DMS53 treated with DMSO at 0.1 percent for 48 hours (cell line): ENCODE data around the gene NDST3.

Experiments used
- DNase-seq: peaks from one replicate; lab custom pipeline; 2025; ENCODE audit not compliant: unreplicated experiment; lab: John Stamatoyannopoulos, UW

NDST3 gene

GRCh38 chr4:118034053-118034785 lies at the start of gene NDST3:
Gene NDST3, plus strand, starts transcription at chr4:118034486. Its CDS starts 19,425 bp downstream, at chr4:118053911.
- peak; percentile 82 for DNase-seq

GRCh38 chr4:117986321-117986720 lies 48.0 kb upstream of the NDST3 start:
- no peak for DNase-seq

- DNase-seq = no peak
Measured at GRCh38 chr4:117987464-117987863, 46.8 kb upstream of the NDST3 start.

GRCh38 chr4:117996891-117997290 lies 37.4 kb upstream of the NDST3 start:
- DNase-seq = no peak

GRCh38 chr4:118004088-118004487 lies 30.2 kb upstream of the NDST3 start:
- DNase-seq = no peak

GRCh38 chr4:118005883-118006282 lies 28.4 kb upstream of the NDST3 start:
- no peak for DNase-seq

GRCh38 chr4:118012142-118012541 lies 22.1 kb upstream of the NDST3 start:
- DNase-seq = no peak

- no peak for DNase-seq
Measured at GRCh38 chr4:118014831-118015230, 19.5 kb upstream of the NDST3 start.

GRCh38 chr4:118018381-118019145 lies 15.7 kb upstream of the NDST3 start:
- DNase-seq = no peak

GRCh38 chr4:118026806-118027205 lies 7.5 kb upstream of the NDST3 start:
- no peak for DNase-seq

GRCh38 chr4:118029224-118029623 lies 5.1 kb upstream of the NDST3 start:
- DNase-seq = no peak

- DNase-seq = peak; percentile 17
Measured at GRCh38 chr4:118032691-118033090, 1.6 kb upstream of the NDST3 start.

- DNase-seq = peak; percentile 17
Measured at GRCh38 chr4:118033148-118034052, 886 bp upstream of the NDST3 start.

GRCh38 chr4:118035309-118035708 lies 1.0 kb downstream of the NDST3 start:
- DNase-seq = no peak

GRCh38 chr4:118036336-118036735 lies 2.0 kb downstream of the NDST3 start:
- DNase-seq = no peak

- DNase-seq = no peak
Measured at GRCh38 chr4:118037955-118038354, 3.7 kb downstream of the NDST3 start.

- DNase-seq = no peak
Measured at GRCh38 chr4:118046323-118046722, 12.0 kb downstream of the NDST3 start.

- no peak for DNase-seq
Measured at GRCh38 chr4:118047043-118047442, 12.8 kb downstream of the NDST3 start.

GRCh38 chr4:118058955-118059354 lies 24.7 kb downstream of the NDST3 start:
- no peak for DNase-seq

GRCh38 chr4:118059397-118059796 lies 25.1 kb downstream of the NDST3 start:
- DNase-seq = no peak
